Measurements from ENCODE around the gene INTS7.
A peak's percentile ranks its signal among the peaks of the same experiment; 100 is the strongest.

The INTS7 gene, protein sequence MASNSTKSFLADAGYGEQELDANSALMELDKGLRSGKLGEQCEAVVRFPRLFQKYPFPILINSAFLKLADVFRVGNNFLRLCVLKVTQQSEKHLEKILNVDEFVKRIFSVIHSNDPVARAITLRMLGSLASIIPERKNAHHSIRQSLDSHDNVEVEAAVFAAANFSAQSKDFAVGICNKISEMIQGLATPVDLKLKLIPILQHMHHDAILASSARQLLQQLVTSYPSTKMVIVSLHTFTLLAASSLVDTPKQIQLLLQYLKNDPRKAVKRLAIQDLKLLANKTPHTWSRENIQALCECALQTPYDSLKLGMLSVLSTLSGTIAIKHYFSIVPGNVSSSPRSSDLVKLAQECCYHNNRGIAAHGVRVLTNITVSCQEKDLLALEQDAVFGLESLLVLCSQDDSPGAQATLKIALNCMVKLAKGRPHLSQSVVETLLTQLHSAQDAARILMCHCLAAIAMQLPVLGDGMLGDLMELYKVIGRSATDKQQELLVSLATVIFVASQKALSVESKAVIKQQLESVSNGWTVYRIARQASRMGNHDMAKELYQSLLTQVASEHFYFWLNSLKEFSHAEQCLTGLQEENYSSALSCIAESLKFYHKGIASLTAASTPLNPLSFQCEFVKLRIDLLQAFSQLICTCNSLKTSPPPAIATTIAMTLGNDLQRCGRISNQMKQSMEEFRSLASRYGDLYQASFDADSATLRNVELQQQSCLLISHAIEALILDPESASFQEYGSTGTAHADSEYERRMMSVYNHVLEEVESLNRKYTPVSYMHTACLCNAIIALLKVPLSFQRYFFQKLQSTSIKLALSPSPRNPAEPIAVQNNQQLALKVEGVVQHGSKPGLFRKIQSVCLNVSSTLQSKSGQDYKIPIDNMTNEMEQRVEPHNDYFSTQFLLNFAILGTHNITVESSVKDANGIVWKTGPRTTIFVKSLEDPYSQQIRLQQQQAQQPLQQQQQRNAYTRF

DNA sequence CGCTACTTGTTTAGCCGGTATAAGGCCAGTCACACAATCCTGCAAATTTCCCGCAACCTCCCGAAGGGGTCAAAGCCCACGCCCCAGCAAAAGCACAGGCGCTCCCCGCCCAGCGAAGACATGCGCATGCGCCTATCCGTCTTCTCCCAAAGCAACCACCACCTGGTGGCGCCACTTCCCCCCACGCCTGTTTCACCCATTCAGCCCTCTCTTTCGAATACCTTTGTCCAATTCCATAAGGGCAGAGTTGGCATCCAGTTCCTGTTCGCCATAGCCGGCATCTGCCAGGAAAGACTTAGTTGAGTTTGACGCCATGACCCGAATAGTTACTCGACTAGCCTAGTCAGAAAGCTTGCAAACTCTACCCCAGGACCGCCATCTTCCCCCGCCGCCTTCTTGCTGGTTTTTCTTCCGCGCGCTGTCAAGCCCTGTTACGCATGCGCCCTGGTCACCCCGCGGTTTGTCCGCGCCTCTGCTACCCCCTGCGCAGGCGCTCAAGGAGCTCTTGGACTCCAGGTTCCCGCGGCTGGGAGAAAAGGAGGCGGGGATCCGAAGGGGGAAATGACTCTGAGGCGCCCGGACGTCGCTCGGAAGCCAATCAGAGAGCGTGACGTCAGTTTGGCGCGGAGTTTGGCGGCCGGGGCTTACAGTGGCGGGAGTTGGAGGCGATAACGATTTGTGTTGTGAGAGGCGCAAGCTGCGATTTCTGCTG, at the start of gene INTS7, which contains the start of gene DTL:
TSS of gene INTS7 (minus strand) at position 435 of the 712 bp plus-strand sequence. CDS start at position 315, 120 bp downstream.
TSS of gene DTL (plus strand) at position 626 of the 712 bp plus-strand sequence. CDS start 143 bp downstream, outside the sequence.
- peak; percentile 92 for DNase-seq

DNA sequence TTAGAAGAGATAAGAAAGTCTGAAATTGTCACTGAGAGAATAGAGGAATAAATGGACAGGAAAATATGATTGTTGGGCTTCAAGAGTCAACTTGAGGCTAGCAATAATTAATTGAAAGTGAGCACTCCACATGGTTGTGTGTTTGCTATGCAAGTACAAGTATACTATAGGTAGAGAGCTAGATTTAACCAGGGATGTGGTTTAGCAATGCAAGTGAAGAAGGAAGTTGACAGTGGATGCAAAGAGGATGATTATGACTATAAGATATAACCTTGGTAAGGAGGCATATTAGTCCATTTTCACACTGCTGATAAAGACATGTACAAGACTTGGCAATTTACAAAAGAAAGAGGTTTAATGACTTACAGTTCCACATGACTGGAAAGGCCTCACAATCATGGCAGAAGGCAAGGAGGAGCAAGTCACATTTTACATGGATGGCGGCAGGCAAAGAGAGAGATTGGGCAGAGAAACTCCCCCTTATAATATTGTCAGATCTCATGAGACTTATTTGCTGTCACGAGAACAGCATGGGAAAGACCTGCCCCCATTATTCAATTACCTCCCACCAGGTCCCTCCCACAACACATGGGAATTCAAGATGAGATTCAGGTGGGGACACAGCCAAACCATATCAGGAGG, 47.5 kb upstream of the INTS7 start:
- DNase-seq: no peak

DNA sequence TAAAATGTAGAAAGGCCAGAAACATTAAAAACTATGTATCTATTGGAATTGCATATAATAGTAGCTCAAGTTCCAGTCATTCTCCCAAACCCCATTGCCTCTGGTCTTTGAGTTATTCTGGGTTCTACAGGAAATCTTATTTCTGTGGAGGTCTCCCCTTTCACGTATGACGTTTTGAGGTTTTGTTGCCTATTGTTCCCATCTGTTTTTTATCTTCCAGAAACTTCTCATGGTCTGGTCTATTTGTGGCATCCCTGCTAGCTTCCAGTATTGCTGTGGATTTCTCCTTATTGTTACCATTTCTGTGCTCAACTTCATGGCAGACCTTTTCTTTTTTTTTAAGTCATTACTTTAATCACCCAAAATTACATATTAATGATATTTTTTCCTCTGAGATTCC, 43.5 kb upstream of the INTS7 start:
- no peak for DNase-seq

DNA sequence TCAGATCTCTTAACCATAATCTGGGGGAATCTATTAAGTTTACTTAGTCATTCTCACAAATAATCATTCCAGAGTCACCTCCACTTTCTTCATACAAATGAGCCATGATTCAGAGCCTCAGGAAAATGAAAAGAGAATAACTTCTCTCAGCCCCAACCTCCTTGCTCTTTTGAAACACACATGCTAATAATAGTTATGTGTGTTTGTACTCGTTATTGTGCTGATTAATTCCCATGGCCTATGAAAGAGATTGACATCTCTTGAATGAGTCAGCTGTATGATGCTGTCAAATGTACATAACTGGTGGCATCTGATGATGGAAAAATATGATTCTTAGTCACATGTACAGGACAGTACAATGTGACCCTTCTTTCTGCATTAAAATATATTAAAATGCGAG, 41.7 kb upstream of the INTS7 start:
- DNase-seq: no peak

DNA sequence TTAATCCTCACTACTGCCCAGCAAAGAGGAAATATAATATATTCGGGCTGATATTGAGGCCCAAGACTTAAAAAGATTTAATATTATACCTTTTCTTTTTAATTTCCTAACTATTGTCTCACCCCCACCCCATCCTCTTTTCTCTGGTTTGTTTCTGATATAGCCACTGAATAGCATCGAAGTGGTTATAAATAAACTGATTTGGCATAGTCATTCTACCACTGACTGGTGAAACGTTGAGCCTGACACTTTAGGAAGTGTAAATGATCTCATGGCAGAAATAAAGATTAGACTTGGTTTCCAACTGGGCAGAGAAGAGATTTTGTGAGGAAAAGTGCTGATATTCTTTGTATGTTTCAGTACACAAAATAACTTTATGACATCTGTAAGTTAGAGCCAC, 39.5 kb upstream of the INTS7 start:
- no peak for DNase-seq

DNA sequence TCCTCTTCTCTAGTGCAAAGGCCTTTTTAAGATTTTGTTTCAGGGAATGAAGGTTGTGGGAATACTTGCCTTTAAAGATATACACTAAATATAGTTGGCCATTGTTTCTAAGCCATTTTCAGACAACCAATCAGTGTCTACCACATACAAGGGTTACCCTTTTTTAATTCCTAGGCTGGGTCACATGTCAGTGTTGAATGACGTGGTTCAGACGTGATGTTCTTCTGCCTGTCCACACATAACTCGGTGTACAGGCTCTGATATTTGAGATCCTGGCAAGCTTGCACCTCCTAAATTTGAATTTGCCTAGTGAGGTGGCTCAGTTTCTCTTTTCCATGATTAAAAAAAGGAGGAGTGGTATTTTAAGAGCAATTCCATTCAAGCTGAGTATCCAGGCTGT, 39.0 kb upstream of the INTS7 start:
- DNase-seq: no peak

DNA sequence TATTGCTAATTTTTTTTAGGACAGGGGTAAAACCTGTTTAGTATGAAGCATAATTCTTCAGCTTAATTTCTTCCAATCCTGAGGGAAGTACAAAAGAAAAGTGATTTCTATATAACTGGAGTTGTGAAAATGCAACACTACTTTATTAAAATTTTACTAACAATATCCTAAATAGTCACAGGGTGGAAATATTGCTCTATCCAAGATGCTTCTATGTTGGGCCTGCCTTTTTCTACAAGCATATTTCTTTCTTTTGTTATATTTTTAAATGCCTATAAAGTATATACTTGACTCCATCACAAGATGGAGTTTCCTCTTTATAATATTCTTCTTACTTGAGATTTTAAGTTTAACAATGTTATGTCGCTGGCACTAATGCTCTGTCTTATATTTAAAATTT, 38.1 kb upstream of the INTS7 start:
- DNase-seq: no peak

DNA sequence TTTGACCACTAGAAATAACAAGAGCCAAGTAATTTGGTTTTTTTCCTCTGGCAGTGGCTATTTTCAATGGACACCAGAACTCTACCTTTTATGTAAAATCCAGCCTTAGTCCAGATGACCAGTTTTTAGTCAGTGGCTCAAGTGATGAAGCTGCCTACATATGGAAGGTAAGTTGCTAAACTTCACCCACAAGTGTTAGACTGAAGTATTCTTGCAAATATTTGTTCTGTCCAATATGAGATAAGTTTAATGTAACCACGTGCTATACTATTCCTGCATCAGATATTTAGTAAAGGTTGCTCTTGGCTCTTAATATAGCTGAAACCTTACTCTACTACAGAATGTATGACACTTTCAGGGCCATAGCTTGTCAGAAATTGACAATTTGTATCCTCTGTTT, 36.7 kb upstream of the INTS7 start:
- DNase-seq: no peak

DNA sequence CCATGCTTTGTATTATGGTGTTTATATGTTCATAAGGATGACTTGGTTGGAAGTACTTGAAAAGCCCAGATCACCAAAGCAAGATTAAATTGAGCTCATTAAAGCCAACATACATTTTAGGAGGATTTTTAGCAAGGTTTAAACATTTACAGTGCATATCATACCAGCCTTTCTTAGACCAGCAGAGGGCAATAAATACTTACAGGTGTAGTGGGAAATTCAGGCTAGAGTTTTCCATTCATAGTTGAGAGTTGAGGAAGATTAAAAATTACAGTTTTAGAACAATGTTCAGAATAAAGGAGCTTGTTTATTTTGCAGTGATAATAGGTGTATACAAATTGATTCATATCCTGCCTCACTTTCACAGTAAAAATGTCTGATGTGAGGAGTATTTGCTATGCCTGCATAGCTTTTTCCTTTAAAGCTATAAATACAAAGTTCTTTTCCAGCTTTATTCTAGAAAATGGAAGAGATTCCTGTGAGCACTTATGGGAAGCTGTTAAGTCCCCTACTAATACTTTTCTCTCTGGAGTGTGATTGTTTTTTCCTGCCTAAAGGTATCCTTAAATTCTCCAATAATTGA, 35.5 kb upstream of the INTS7 start:
- no peak for DNase-seq

DNA sequence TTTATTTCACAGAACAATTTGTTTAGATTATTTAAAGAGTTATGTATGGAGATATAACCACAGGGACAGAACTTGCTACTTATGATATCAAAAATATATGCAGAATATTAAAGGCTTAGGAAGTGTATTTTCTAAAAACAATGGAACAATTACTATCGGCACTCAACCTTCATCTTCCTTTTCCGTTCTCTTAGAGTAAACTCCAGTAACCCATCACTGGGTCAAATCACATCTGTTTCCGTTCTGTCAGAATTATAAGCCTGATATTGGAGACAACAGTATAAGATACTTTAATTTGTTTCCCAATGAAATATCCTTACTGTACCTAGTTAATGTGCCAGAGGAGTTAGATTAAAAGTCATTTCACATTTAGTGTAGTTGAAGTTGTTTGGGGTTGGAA, 32.4 kb upstream of the INTS7 start:
- DNase-seq: no peak

DNA sequence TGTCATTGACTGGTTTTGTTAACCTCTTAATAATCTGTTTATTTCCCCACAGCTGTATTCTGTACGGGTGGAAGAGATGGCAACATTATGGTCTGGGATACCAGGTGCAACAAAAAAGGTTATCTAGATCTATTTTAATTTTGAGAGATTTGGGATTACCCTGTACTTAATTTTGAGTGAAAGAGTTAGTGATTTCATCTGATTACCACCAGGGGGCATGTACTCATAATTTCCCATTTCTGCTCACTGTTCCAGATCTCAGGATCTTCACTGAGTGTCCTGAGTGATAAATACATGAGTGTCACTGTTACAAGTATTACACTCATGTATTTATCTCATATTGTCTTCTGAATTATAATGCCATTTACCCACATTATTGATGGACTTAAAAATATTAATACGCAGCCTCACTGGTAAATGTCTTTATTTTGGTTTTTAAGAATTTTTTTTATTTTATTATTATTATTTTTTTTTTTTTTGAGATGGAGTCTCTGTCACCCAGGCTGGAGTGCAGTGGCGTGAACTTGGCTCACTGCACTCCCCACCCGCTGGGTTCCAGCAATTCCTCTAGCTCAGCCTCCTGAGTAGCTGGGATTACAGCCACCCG, 27.6 kb upstream of the INTS7 start:
- no peak for DNase-seq

DNA sequence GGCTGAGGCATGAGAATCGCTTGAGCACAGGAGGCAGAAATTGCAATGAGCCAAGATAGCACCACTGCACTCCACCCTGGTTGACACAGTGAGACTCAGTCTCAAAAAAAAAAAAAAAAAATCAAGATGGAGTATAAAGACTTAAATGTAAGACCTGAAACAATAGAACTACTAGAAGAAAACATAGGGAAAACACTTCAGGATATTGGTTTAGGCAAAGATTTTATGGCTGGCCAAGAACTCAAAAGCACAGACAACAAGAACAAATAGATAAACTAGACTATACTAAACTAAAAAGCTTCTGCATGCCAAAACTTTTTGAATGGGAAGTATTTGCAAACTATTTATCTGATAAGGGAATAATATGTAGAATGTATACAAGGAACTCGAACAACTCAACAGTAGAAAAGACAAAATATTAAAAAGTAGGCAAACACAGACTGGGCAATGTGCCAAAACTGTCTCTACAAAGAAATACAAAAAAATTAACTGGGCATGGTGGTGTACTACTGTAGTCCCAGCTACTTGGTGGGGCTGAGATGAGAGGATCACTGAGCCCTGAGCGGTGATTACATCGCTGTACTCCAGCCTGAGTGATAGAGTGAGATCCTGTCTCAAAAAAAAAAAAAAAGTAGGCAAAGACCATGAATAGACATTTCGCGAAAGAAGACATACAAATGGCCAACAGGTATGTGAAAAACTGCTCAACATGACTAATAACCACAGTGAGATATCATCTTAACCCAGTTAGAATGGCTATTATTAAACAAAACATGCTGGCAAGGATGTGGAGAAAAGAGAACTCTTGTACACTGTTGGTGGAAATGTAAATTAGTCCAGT, 25.5 kb upstream of the INTS7 start:
- no peak for DNase-seq

DNA sequence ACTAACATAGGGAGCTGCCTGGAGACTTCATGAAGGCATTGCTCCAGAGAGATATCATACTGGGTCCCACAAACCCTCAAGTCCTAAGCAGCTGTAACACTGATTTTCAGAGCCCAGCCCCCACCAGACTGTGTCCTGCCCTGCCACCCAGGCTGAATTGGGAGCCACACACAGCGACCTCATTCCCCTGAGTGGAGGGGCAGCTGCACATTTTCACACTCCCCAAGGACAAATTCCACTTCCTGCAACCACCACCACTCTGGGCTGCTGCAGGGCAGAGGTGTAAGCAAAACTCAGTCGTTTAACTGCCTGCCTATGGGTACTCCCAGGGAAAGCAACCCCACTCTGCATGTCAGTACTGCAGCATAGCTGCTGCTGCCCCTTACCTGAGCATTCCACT, 20.0 kb upstream of the INTS7 start:
- no peak for DNase-seq

DNA sequence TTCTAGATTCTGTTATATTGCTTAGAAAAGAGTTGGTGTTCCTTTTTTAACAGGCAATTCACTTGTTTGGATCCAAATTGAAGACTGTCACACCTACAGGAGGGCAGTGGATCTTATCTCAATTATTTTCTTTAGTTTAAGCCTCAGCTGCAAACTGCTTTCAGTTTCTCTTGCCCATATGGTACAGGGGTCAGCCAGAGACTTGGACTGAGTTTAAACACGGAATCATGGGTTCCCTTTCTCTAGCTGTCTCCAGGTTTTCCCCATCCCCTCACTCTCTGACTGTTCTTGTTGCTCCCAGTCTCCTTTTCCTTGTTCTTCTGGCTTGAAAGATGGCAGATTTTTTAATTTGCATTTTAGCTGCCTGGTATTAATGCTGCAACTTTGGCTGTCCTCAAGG, 18.6 kb upstream of the INTS7 start:
- no peak for DNase-seq

DNA sequence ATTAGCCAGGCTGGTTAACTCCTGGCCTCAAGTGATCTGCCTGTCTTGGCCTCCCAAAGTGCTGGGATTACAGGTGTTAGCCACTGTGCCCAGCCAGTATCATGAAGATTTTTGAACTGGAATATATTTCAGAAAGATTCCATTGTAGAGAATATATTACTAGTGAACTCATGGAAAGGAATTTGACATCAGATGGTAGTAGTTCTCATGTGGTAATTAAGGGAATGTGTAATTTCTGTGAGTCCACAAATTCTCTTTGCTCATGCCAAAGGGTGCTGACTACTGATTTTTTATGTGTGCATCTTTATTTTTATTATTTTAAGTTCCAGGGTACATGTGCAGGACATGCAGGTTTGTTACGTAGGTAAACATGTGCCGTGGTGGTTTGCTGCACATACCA, 10.6 kb upstream of the INTS7 start:
- DNase-seq: no peak

DNA sequence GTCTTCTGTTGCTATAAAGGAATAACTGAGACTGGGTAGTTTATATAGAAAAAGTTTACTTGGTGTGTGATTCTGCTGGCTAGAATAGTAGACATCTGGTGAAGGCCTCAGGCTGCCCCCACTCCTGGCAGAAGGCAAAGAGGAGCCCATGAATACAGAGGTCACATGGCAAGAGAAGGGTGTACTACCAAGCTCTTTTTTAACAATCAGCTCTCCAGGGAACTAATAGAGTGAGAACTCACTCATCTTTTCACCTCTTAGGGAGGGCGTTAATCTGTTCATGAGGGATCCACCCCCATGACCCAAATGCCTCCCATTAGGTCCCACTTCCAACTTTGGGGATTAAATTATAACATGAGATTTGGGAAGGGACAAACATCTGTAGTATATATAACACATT, 9.5 kb upstream of the INTS7 start:
- DNase-seq: no peak

DNA sequence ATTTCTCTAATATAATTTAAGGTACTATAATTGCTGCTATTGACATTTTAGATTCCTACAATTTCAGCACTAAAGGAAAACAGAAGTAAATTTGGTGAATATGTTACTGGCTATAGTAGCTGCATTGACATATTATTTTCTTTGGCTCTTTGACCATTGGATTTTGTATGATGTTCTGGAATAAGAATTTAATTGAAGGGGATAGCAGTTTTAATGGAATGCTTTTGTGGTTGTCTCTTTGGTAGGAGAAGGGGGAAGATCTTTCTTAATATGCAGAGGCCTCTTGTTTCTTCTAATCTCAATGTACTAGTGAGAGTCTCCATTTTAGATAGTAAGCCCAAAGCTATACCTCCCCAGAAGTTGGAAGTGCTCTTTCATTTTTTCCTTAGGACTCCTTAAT, 7.1 kb upstream of the INTS7 start:
- DNase-seq: no peak

DNA sequence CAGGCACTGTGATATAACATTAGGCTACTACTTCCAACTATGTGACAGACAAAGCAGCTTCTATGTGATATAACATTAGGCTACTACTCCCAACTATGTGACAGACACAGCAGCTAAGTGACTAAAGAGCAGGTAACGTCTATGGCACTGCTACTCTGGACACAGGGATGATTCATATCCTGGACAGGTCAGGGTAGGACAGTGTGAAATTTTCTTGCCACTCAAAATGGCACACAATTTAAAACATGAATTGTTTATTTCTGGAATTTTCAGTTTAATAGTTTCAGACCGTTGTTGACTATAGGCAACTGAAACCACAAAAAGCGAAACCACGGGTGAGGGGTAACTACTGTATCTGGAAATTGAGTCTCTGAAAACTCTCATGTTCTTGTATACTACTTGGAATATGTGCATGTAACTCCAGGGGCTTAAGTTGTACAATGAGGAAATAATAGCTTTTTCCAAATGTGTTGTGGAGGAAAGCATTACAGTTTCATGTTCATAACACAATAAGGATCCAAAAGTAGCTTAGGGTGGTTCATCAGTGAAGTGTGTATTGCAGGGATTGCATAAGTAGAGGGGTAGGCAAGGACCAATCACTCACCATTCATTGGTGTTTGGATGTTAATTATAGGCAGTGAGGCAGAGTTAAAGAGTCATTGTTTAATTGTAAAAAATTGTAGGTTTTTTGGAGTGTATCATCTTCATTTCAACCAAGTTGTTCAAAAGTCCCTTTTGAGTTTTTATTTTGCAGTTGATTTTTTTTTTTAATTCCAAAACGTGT, 5.5 kb upstream of the INTS7 start:
- no peak for DNase-seq

DNA sequence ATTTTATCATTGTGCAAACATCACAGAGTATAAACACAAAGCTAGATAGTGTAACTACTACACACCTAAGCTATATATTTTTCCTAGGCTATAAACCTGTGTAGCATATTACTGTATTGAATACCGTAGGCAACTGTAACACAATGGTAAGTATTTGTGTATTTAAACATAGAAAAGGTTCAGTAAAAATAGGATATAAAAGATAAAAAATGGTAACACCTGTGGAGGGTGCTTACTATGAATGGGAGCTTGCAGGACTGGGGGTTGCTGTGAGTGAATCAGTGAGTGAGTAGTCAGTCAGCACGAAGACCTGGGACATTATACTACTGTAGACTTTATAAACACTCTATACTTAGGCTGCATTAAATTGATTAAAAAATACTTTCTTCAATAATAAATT, 4.3 kb upstream of the INTS7 start:
- no peak for DNase-seq

DNA sequence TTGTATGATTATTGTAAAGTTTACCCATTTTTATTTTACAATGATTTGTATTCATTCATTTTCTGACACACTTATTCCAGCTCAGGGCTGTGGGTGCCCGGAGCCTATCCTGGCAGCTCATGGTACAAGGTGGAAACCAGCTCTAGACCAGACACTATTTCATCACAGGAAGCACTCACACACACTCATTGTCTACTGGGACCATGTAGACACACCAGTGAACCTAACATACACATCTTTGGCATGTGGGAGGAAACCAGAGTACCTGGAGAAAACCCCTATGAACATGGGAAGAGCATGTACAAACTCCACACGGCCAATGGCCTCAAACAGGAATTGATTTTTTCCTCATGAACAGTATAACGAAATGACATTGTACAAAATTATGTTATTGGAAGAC, 2.5 kb upstream of the INTS7 start:
- DNase-seq: no peak

Measured in NCI-H226 (cell line).